K562 (cell line): ENCODE data around the gene MTOR. TPM values are rescaled to one million over a fixed set of nuclear protein-coding genes. Genes with fewer than 3 reads are reported as not detected.

ENCODE experiments used
- CREB3 ChIP-seq: fragments of 450-650 bp; conservative IDR thresholded peaks from 2 replicates; pipeline ENCODE4 v1.6.1; 2016; ENCODE audit warnings: missing genetic modification characterization, low read depth, mild to moderate bottlenecking, missing compliant biosample characterization, moderate library complexity
- ELF4 ChIP-seq: fragments of 450-650 bp; formaldehyde crosslinking; IDR thresholded peaks from 2 replicates; pipeline ENCODE4 v1.4.0; 2022; ENCODE audit warnings: missing genetic modification characterization
- GABPB2 ChIP-seq: fragments of 250-450 bp; sonication (Bioruptor Pico); conservative IDR thresholded peaks from 2 replicates; pipeline ENCODE4 v1.5.1; 2021; ENCODE audit warnings: mild to moderate bottlenecking
- GATAD2A ChIP-seq: fragments of 450-650 bp; IDR thresholded peaks from 2 replicates; pipeline ENCODE4 v1.6.1; 2017
- KLF1 ChIP-seq: fragments of 450-650 bp; IDR thresholded peaks from 2 replicates; pipeline ENCODE4 v1.6.1; 2016; ENCODE audit warnings: missing genetic modification characterization, missing compliant biosample characterization
- KLF6 ChIP-seq: fragments of 250-450 bp; sonication (Bioruptor Pico); IDR thresholded peaks from 2 replicates; pipeline ENCODE4 v1.4.0; 2020; ENCODE audit warnings: mild to moderate bottlenecking, moderate library complexity, borderline replicate concordance
- MXI1 ChIP-seq: IDR thresholded peaks from 2 replicates; pipeline ENCODE4 v1.6.1; 2011; ENCODE audit warnings: low read depth, mild to moderate bottlenecking, improper control_type of control experiment, low read length
- PYGO2 ChIP-seq: fragments of 450-650 bp; IDR thresholded peaks from 2 replicates; pipeline ENCODE4 v1.6.1; 2016; ENCODE audit warnings: mild to moderate bottlenecking, missing genetic modification characterization, moderate library complexity, missing compliant biosample characterization
- SIN3A ChIP-seq, 2 experiments: fragments of 150-350 bp in 1 of 2; IDR thresholded peaks; 2 replicates each; pipeline ENCODE4 v1.6.1; 2011 to 2016; ENCODE audit warnings: borderline replicate concordance in 2 of 2, low read depth in 2 of 2, low read length in 2 of 2, mild to moderate bottlenecking in 2 of 2, moderate library complexity in 2 of 2; ENCODE audit not compliant: control insufficient read depth in 1 of 2
- THAP12 ChIP-seq: fragments of 250-450 bp; sonication (Bioruptor Pico); IDR thresholded peaks from 2 replicates; pipeline ENCODE4 v1.9.0; 2021; ENCODE audit warnings: mild to moderate bottlenecking, inconsistent platforms
- ZKSCAN1 ChIP-seq: fragments of 150-350 bp; IDR thresholded peaks from 2 replicates; pipeline ENCODE4 v1.6.1; 2016; ENCODE audit warnings: low read depth, low read length
- ZNF398 ChIP-seq: fragments of 250-450 bp; sonication (Bioruptor Pico); IDR thresholded peaks from 2 replicates; pipeline ENCODE4 v1.8.0; 2021; ENCODE audit warnings: moderate library complexity, mild to moderate bottlenecking, inconsistent platforms
- ZNF780A ChIP-seq: fragments of 250-450 bp; sonication (Bioruptor Pico); IDR thresholded peaks from 2 replicates; pipeline ENCODE4 v1.5.0; 2021; ENCODE audit warnings: mild to moderate bottlenecking
- polyA plus RNA-seq, 8 experiments: library from polyadenylated mRNA; depleted of rRNA in 4 of 8; stranded (reverse) in 5 of 8; unstranded in 3 of 8; fragments of >200 nt; fragmentation: Nextera tagmentation in 2 of 8; fragmentation: Illumina TruSeq in 1 of 8; extraction: Ambion mirVana in 2 of 8; extraction: Trizol in 1 of 8; gene quantifications; 2 replicates each; pipeline versions ENCODE4 v1.2.1 to v1.2.3, GENCODE V29; 2011 to 2014; ENCODE audit warnings: inconsistent platforms in 1 of 8, missing spikeins in 1 of 8
- total RNA-seq, 7 experiments: library from RNA; depleted of rRNA in 6 of 7; stranded (reverse); fragments of >200 nt in 6 of 7; fragmentation: Illumina TruSeq in 2 of 7; extraction: Trizol in 2 of 7; gene quantifications; 2 replicates each; pipeline versions ENCODE4 v1.2.1 to v1.2.3, GENCODE V29; 2011 to 2021; ENCODE audit warnings: low replicate concordance in 1 of 7

The MTOR gene
- total and polyA plus RNA-seq, 9 of the 15 experiments (the other 6 are each of a cell fraction or from before 2014, with no cell fraction given), result 11.4 to 71.4 (median 52.2) TPM

- 0 out of 2 replicates have a peak, but pooled peaks have one; percentile 44 for TF ChIP-seq THAP12 (CRISPR knock-in tag)
- peak; percentile 11; the same call in 1 of the 2 replicates for TF ChIP-seq KLF6 (CRISPR knock-in tag)
- TF ChIP-seq SIN3A (IDR thresholded peaks at IDR 0.05; ENCODE audit: borderline replicate concordance in 2 of 2, control insufficient read depth in 1 of 2, low read depth in 2 of 2, low read length in 2 of 2), result peak in 1 of 2 experiments; percentile 18; a peak in 1 of 4 replicates
- no peak for TF ChIP-seq ZNF398 (CRISPR knock-in tag)
- no peak for TF ChIP-seq ELF4 (CRISPR knock-in tag)
- TF ChIP-seq ZNF780A (CRISPR knock-in tag), result no peak
- no peak for TF ChIP-seq GATAD2A
- TF ChIP-seq KLF1 (tag), result no peak
- peak; percentile 44; the same call in 1 of the 2 replicates for TF ChIP-seq ZKSCAN1
- TF ChIP-seq PYGO2 (tag), result 0 out of 2 replicates have a peak, but pooled peaks have one; percentile 13
- TF ChIP-seq GABPB2 (CRISPR knock-in tag), result no peak
- no peak for TF ChIP-seq MXI1
- TF ChIP-seq CREB3 (tag), result no peak
These were observed at the start of gene MTOR (continued) for GRCh38 chr1:11262171-11263049.
